ENCODE measurements around the gene OR6C70.
"Not testable (repeated sequence)": the region's sequence is repeated elsewhere in the genome, so short reads cannot be mapped to it uniquely, and the experiment has no call there.

- TF ChIP-seq CTCF (conservative IDR thresholded peaks at IDR 0.05; ENCODE audit: low read length); EZH2phosphoT487 (IDR thresholded peaks at IDR 0.05; ENCODE audit: borderline replicate concordance, low read depth, low read length): not testable (repeated sequence)
Observed at GRCh38 chr12:55484284-55484683, 14.3 kb upstream of the OR6C70 start.
